Stimulated activated CD4-positive, alpha-beta T cell treated with anti-CD3 and anti-CD28 coated beads, Interleukin-2, amount 100 ng/mL, for 48 hours (primary cell): Measurements from ENCODE around the gene DYTN.
"Not testable (repeated sequence)": the region's sequence is repeated elsewhere in the genome, so short reads cannot be mapped to it uniquely, and the experiment has no call there.

Source experiments
- DNase-seq, 2 donors: peaks; one replicate each; pipeline ENCODE4 v3.0.0-alpha.2; 2020

Gene DYTN

GRCh38 chr2:206718296-206718695, at the start of gene DYTN:
TSS of gene DYTN (minus strand) at chr2:206718396. CDS start at chr2:206718279, 117 bp downstream.
- DNase-seq = no peak

- DNase-seq = no peak
These were observed 48.1 kb upstream of the DYTN start for GRCh38 chr2:206766057-206766930.

- DNase-seq = peak; percentile 79 to 83
These were observed 47.3 kb upstream of the DYTN start, which contains the start of the genes FASTKD2 and MDH1B for GRCh38 chr2:206765242-206766056. TSS of gene FASTKD2 (plus strand) at chr2:206765606. CDS start at chr2:206766694, 1,088 bp downstream. TSS of gene MDH1B (minus strand) at chr2:206765328. CDS start at chr2:206765271, 57 bp downstream.

GRCh38 chr2:206764673-206765241, 46.6 kb upstream of the DYTN start:
- DNase-seq = no peak

GRCh38 chr2:206756816-206757215, 38.6 kb upstream of the DYTN start:
- DNase-seq = no peak

- no peak for DNase-seq
These were observed 22.6 kb upstream of the DYTN start for GRCh38 chr2:206740800-206741199.

- DNase-seq = no peak
These were observed 21.1 kb upstream of the DYTN start for GRCh38 chr2:206739271-206739670.

GRCh38 chr2:206736935-206737334, 18.7 kb upstream of the DYTN start:
- DNase-seq = no peak

DNA sequence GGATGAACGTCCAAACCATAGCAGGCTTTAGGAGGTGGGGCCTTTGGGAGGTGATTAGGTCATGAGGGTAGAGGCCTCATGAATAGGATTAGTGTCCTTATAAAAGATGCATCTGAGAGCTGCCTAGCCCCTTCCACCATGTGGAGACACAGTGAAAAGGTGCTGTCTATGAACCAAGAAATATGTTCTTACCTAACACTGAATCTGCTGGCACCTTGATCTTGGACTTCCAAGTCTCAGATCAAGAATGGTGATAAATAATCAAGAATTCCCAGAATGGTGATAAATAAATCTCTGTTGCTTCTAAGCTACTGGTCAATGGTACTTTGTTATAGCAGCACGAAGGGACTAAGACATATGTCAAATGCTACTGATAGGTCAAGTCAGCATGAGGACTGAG, 15.1 kb upstream of the DYTN start:
- no peak for DNase-seq

- DNase-seq = no peak
These were observed 10.3 kb upstream of the DYTN start for GRCh38 chr2:206728277-206729199.

DNA sequence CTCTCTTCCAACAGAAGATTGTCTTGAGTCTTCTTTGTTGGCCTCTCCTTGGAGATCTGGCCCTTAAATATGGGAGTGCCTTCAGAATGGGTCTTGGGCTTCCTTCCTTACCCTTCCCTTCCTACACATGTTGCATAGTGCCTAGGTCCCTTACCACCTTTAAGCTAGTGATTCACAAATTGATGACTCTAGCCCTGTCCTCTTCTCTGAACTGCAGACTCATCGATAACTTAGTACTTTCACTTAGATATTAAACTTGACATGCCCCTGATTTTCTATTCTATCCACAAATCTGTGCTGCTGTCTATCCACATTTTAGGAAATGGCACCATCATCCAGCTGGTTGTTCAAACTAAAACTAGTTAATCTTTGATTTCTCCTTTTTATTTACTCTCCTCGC, 9.1 kb upstream of the DYTN start:
- DNase-seq = no peak

DNA sequence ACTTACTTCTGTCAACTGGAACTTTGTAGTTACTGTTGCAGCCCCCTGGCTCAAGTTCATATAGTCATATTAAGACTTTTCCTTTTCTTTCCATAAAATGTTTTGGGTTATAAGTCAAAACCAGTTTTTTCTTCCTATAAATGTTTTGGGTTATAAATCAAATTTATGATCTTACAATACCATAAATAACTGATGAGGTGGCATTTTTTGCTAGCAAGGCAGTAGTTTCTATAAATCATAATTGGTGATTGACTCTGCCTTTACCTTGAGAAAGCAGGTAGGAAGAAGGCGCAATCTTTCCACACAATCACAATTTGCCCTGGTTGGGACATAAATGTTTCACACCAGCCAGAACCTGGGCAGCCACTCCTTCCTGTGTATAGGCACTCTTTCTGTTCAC, 5.1 kb upstream of the DYTN start:
- DNase-seq = no peak

GRCh38 chr2:206721256-206721920, 3.2 kb upstream of the DYTN start:
- no peak for DNase-seq

- DNase-seq = no peak
These were observed 1.6 kb downstream of the DYTN start for GRCh38 chr2:206716623-206717022.

- DNase-seq = not testable (repeated sequence)
These were observed 3.0 kb downstream of the DYTN start for GRCh38 chr2:206715183-206715582.

DNA sequence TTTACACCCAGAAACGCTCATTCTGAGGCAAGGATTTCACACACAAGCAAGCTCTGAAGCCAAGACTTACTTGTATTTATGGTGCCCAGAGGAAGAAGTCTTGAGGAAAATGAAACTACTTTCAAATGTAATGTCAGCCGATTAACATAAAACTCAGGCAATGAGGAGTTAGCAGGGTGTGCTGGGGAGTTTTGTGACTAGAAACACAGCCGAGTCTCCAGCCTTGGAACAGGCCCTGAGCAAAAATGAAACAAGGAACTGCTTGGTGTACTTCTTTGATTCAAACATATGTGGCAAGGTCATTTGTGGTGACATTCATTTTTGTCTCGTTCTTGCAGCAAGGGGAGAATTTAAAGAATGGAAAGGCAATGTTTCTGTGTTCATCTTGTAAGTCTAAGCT, 4.5 kb downstream of the DYTN start:
- DNase-seq = no peak

- DNase-seq = no peak
These were observed 9.9 kb downstream of the DYTN start for GRCh38 chr2:206708286-206708685.

DNA sequence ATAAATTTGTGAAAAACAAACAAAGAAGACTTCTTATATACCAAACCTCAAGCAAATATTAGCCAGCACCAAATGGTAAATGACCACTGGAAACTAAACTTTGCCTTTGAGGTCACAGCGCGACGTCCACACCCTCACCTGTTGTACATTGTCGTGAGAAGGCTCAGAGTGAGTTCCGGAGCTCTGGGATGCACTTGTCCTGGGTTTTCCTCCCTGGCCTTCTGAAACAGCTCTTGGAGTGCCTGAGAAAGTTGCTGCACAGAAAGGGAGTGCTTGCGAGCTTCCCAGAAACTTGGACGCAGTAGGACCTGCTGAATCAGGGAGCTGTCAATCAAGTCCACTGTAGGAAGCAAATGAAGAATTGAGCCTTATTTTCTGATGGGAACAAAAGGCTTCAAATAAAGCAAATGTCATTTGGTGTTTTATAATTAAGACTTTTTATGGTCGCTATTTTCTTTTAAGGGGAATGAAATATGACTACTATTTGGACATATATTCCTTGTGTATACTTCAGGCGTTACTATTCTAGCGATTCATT, 11.0 kb downstream of the DYTN start:
- DNase-seq = no peak

DNA sequence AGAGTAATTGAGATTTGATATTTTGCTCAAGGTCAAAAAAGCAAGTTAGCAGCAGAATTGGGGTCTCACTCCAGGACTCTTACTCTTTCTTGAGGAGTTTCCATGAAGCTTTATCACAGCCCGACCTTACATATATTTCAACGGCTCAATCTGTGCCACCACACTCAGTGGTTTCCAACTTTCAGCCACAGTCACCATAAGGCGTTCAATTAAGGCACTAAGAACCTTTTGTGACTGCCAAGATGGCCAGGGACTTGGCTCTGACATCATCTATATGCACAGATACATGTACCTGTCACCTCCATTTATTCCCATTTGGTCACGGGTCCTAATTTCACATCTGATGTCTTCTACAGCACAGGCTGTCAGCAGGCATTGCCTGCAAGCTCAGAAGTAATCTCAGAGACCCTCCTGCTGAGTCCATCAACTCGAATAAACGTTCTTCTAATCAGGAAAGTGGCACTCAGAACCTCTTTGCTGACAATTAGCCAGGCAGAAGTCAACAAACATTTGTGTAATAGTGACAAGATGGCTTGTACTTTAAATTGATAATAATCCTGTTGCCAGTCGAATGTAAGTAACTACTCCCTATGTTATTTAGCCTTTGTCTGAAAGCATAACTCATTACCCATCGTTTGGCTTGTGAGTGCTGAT, 16.1 kb downstream of the DYTN start:
- DNase-seq = no peak

DNA sequence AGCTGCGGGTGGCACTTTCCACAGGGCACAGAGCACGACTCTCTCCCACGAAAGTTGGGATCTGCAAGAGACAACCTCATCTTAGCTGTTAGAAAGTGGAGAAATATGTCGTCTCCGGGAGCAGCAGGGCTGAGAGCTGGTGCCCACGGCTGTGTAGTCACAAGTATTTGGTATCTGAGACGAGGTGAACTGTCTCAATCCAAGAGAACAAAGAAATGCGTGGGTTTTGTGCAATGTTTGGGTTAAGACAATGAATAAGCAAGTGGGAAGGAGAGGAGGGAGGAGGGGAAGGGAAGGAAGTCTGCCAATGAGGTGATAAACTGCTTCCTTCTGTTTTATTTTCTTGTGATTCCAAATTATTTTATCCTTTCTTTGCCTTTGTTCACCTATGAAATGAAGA, 18.0 kb downstream of the DYTN start:
- DNase-seq = no peak

DNA sequence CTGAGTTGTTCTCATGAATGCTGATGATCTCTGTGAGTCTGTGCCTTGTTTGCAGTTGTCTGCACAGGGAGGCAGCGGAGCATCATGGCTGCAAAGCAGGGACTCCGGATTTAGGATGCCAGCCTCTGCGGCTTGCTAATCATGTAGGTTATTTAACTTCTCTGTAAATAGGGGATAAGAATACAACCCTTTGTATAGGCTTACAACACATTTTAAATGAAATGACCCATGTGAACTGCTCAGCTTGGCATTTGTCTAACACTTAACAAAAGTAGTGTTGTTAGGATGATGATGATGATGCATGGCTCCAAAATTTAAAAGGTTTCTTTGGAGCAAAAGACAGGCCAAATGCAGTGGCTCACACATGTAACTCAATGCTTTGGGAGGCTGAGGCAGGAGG, 19.4 kb downstream of the DYTN start:
- no peak for DNase-seq
